Body of pancreas (tissue), 4 donors: ENCODE results near the gene ABCB9.

ENCODE experiments used
- CTCF ChIP-seq, 7 experiments: fragments of 450-650 bp in 4 of 7; fragments of 200-600 bp in 3 of 7; sonication (generic) in 3 of 7; IDR thresholded peaks; one replicate each; pipeline ENCODE4 v1.5.1; 2016 to 2019; ENCODE audit warnings: antibody characterized with exemption in 7 of 7
- POLR2A ChIP-seq, 3 donors: fragments of 450-650 bp; IDR thresholded peaks; one replicate each; pipeline ENCODE4 v1.6.1; 2016; ENCODE audit warnings: antibody characterized with exemption in 3 of 3, mild to moderate bottlenecking in 2 of 3

- no peak for TF ChIP-seq POLR2A (IDR thresholded peaks at IDR 0.05)
- TF ChIP-seq CTCF (IDR thresholded peaks at IDR 0.05), result no peak
These were observed 21.1 kb upstream of the ABCB9 start for GRCh38 chr12:122987086-122987951.
